Hepatocyte (in vitro differentiated cells): ENCODE results near the gene SEMA3A. TPM values are rescaled to one million over a fixed set of nuclear protein-coding genes. Genes with fewer than 3 reads are reported as not detected.

ENCODE experiments used
- DNase-seq: peaks from one replicate; pipeline ENCODE4 v3.0.0-alpha.2; 2016; ENCODE audit warnings: low spot score
- H2AFZ ChIP-seq: fragments of 200-600 bp; sonication (generic); 2 replicates; pipeline ENCODE4 v1.6.0; 2016; ENCODE audit warnings: antibody characterized with exemption, mild to moderate bottlenecking
- H3K27ac ChIP-seq: fragments of 200-600 bp; sonication (generic); 2 replicates; pipeline ENCODE4 v1.5.1; 2016; ENCODE audit warnings: mild to moderate bottlenecking
- H3K27me3 ChIP-seq: fragments of 200-600 bp; sonication (generic); 2 replicates; pipeline ENCODE4 v1.6.1; 2016
- H3K36me3 ChIP-seq: fragments of 200-600 bp; sonication (generic); replicated peaks from 2 replicates; pipeline ENCODE4 v1.5.1; 2016; ENCODE audit warnings: low read depth; ENCODE audit not compliant: insufficient read depth
- H3K4me1 ChIP-seq: fragments of 200-600 bp; sonication (generic); 2 replicates; pipeline ENCODE4 v1.5.1; 2016; ENCODE audit warnings: mild to moderate bottlenecking, moderate library complexity; ENCODE audit not compliant: insufficient read depth
- H3K4me2 ChIP-seq: fragments of 200-600 bp; sonication (generic); 2 replicates; pipeline ENCODE4 v1.6.0; 2016
- H3K4me3 ChIP-seq: fragments of 200-600 bp; sonication (generic); 2 replicates; pipeline ENCODE4 v1.5.1; 2016; ENCODE audit warnings: mild to moderate bottlenecking
- H3K79me2 ChIP-seq: fragments of 200-600 bp; sonication (generic); 2 replicates; pipeline ENCODE4 v1.6.0; 2017; ENCODE audit warnings: mild to moderate bottlenecking
- H3K9me2 ChIP-seq: fragments of 200-600 bp; sonication (generic); replicated peaks from 2 replicates; pipeline ENCODE4 v1.6.0; 2017; ENCODE audit warnings: mild to moderate bottlenecking; ENCODE audit not compliant: insufficient read depth
- H3K9me3 ChIP-seq: fragments of 200-600 bp; sonication (generic); 2 replicates; pipeline ENCODE4 v1.5.1; 2016; ENCODE audit warnings: low read depth, mild to moderate bottlenecking
- H4K20me1 ChIP-seq: fragments of 200-600 bp; sonication (generic); 2 replicates; pipeline ENCODE4 v1.6.0; 2016; ENCODE audit warnings: mild to moderate bottlenecking; ENCODE audit not compliant: insufficient read depth, poor library complexity, severe bottlenecking
- EZH2 ChIP-seq: fragments of 200-600 bp; sonication (generic); IDR thresholded peaks from 2 replicates; pipeline ENCODE4 v1.6.1; 2016; ENCODE audit warnings: antibody characterized with exemption, mild to moderate bottlenecking, borderline replicate concordance
- EZH2phosphoT487 ChIP-seq: fragments of 200-600 bp; sonication (generic); IDR thresholded peaks from one replicate; pipeline ENCODE4 v1.6.1; 2018; ENCODE audit warnings: antibody characterized with exemption, mild to moderate bottlenecking, low read depth, moderate library complexity; ENCODE audit not compliant: unreplicated experiment, severe bottlenecking
- WGBS: methylation state at CpG from one replicate; pipeline ENCODE4 v1.1.6; 2016; ENCODE audit warnings: low lambda C conversion rate; ENCODE audit errors: missing lambda C conversion rate; 5-methylcytosine and 5-hydroxymethylcytosine counted together
- polyA plus RNA-seq: library from polyadenylated mRNA; unstranded; fragments of >200 nt; fragmentation: Nextera tagmentation; extraction: Ambion mirVana; gene quantifications from 2 replicates; pipeline ENCODE4 v1.2.1, GENCODE V29; 2016
- total RNA-seq: library from RNA; depleted of rRNA; stranded (reverse); fragments of >200 nt; gene quantifications from 2 replicates; pipeline ENCODE4 v1.2.3, GENCODE V29; 2014
- TF ChIP-seq, protein P1 (sequence below): fragments of 200-600 bp; sonication (generic); IDR thresholded peaks from 2 replicates; pipeline ENCODE4 v1.5.1; 2016; ENCODE audit warnings: antibody characterized with exemption, mild to moderate bottlenecking; ENCODE audit not compliant: poor library complexity

SEMA3A gene
- total and polyA plus RNA-seq, 2 experiments from 2014 or later = 19.3 to 64.6 TPM

GRCh38 chr7:84236398-84236797 is 41.8 kb upstream of the SEMA3A start:
- H3K4me2 ChIP-seq = no peak overlapping the region
- no peaks in the 10 kb centered on the region for H4K20me1 ChIP-seq
- WGBS = 92% methylated on average over 3 of the region's 3 CpGs

DNA sequence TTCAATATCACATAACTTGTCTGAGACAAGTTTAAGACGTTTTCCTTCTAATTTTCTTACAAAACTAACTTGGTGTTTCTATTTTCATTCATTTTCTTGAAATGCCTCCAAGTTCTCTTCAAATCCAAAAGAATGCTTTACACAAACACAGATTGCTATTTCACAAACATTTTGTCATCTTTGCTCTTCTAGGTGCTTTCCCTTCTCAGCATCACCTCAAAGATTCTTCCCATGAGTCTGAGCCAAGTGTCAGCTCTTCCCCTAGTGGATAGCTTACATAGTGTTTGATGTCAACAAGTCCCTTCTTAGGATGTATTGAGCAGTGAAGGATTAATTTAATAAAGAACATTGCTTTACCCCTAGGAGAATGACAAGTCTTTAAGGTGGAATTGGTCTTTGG is 38.1 kb upstream of the SEMA3A start:
- TF ChIP-seq, protein P1, sequence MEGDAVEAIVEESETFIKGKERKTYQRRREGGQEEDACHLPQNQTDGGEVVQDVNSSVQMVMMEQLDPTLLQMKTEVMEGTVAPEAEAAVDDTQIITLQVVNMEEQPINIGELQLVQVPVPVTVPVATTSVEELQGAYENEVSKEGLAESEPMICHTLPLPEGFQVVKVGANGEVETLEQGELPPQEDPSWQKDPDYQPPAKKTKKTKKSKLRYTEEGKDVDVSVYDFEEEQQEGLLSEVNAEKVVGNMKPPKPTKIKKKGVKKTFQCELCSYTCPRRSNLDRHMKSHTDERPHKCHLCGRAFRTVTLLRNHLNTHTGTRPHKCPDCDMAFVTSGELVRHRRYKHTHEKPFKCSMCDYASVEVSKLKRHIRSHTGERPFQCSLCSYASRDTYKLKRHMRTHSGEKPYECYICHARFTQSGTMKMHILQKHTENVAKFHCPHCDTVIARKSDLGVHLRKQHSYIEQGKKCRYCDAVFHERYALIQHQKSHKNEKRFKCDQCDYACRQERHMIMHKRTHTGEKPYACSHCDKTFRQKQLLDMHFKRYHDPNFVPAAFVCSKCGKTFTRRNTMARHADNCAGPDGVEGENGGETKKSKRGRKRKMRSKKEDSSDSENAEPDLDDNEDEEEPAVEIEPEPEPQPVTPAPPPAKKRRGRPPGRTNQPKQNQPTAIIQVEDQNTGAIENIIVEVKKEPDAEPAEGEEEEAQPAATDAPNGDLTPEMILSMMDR = peak; percentile 5
- TF ChIP-seq EZH2 = no peak
- Histone ChIP-seq H3K4me3 (no peak overlapping the region), H3K36me3 (no peaks in the 10 kb centered on the region), H3K4me2 (no peak overlapping the region), H3K4me1 (no peaks in the 10 kb centered on the region), H4K20me1 (no peaks in the 10 kb centered on the region), H3K9me2 (no peaks in the 10 kb centered on the region), H3K27me3 (no peaks in the 10 kb centered on the region), H3K9me3 (no peaks in the 10 kb centered on the region), H2AFZ (no peak overlapping the region), H3K79me2 (no peaks in the 10 kb centered on the region), H3K27ac (no peak overlapping the region)
- 46% methylated on average over 1 of the region's 1 CpG for WGBS
- no peak for DNase-seq

More at GRCh38 chr7:84236398-84236797, 41.8 kb upstream of the SEMA3A start:
- Histone ChIP-seq H3K79me2 (no peaks in the 10 kb centered on the region), H3K36me3 (no peaks in the 10 kb centered on the region), H3K27ac (no peak overlapping the region), H3K9me2 (no peaks in the 10 kb centered on the region), H3K9me3 (no peaks in the 10 kb centered on the region), H2AFZ (no peak overlapping the region), H3K4me1 (no peaks in the 10 kb centered on the region), H3K4me3 (no peak overlapping the region), H3K27me3 (no peaks in the 10 kb centered on the region)
- DNase-seq = no peak
- no peak for TF ChIP-seq EZH2phosphoT487
- TF ChIP-seq, protein P1 = no peak
- TF ChIP-seq EZH2 = no peak

DNA sequence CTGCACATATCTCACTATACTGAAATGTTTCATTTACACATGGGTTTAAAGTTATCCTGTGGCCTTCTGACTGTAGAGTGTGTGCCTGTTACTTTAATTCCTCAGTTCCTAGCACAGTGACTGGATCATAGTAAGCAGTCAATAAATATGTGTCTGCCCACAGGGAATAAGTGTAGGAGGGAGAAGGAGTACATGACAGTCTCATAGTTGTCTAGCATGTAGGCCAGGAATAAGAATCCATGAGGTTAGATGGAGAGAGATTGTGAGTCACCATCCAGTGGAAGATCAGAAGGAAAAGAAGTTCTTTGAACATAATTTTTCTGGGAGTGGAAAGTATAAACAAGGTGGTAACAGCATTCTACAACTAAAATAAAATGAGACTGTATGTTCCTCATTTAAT is 36.6 kb upstream of the SEMA3A start:
- no peaks in the 10 kb centered on the region for H3K9me2 ChIP-seq
- H3K4me2 ChIP-seq = no peak overlapping the region
- no peaks in the 10 kb centered on the region for H3K9me3 ChIP-seq
- H3K27me3 ChIP-seq = no peaks in the 10 kb centered on the region
- no peak overlapping the region for H3K4me3 ChIP-seq
- H3K27ac ChIP-seq = no peak overlapping the region
- H3K79me2 ChIP-seq = no peaks in the 10 kb centered on the region
- no peak for DNase-seq
- no peaks in the 10 kb centered on the region for H3K4me1 ChIP-seq
- no peaks in the 10 kb centered on the region for H3K36me3 ChIP-seq
- no peak overlapping the region for H2AFZ ChIP-seq
- TF ChIP-seq EZH2phosphoT487 (no peak), EZH2 (no peak)
- TF ChIP-seq, protein P1 = no peak
- no peaks in the 10 kb centered on the region for H4K20me1 ChIP-seq

DNA sequence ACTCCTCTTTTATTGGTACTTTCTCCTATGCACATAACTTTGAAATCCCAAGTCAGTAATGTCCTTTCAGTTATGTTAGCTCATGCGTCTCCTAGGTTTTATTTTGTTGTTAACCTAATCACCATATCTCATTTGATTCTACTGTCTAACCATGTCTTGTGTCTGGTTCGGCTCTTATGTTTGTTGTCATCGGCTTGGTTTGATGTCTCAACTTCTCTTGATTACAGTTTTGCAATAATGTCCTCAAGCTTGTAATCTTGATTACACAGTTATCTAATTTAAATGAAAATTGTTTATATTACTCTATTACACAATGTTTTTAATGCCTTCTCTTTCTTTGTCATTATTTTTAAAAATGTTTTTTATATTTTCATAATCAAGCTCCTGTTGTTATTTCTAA is 35.9 kb upstream of the SEMA3A start:
- no peaks in the 10 kb centered on the region for H3K4me1 ChIP-seq
- no peak overlapping the region for H3K27ac ChIP-seq
- H3K9me2 ChIP-seq = no peaks in the 10 kb centered on the region
- H3K4me2 ChIP-seq = no peak overlapping the region
- no peaks in the 10 kb centered on the region for H4K20me1 ChIP-seq
- no peak for DNase-seq
- H3K27me3 ChIP-seq = no peaks in the 10 kb centered on the region
- no peaks in the 10 kb centered on the region for H3K9me3 ChIP-seq
- no peak for TF ChIP-seq EZH2
- TF ChIP-seq, protein P1 = no peak
- no peak for TF ChIP-seq EZH2phosphoT487
- no peak overlapping the region for H3K4me3 ChIP-seq
- H3K36me3 ChIP-seq = no peaks in the 10 kb centered on the region
- WGBS = 67% methylated on average over 3 of the region's 3 CpGs
- H2AFZ ChIP-seq = no peak overlapping the region
- H3K79me2 ChIP-seq = no peaks in the 10 kb centered on the region
